Esophagus squamous epithelium (tissue), 4 donors: ENCODE results near the gene HEBP1.

Experiments used
- CTCF ChIP-seq, 6 experiments: fragments of 450-650 bp in 4 of 6; fragments of 200-600 bp in 2 of 6; sonication (generic) in 2 of 6; IDR thresholded peaks; one replicate each; pipeline ENCODE4 v1.5.1; 2016 to 2019; ENCODE audit warnings: antibody characterized with exemption in 6 of 6, mild to moderate bottlenecking in 4 of 6, moderate library complexity in 4 of 6
- POLR2A ChIP-seq, 4 donors: fragments of 450-650 bp; IDR thresholded peaks; one replicate each; pipeline ENCODE4 v1.6.1; 2017; ENCODE audit warnings: antibody characterized with exemption in 4 of 4, mild to moderate bottlenecking in 4 of 4, moderate library complexity in 3 of 4

- TF ChIP-seq CTCF (IDR thresholded peaks at IDR 0.05): no peak
- TF ChIP-seq POLR2A (IDR thresholded peaks at IDR 0.05): no peak
These were observed 41.2 kb downstream of the HEBP1 start for GRCh38 chr12:12958886-12959285.
